Activated gamma-delta T cell treated with Interleukin-2 at 50 U/mL for 16 hours (primary cell): ENCODE measurements around the gene ABCA4.

Source experiments
- DNase-seq: peaks from one replicate; pipeline ENCODE4 v3.0.0-alpha.2; 2020

ABCA4 gene

DNA sequence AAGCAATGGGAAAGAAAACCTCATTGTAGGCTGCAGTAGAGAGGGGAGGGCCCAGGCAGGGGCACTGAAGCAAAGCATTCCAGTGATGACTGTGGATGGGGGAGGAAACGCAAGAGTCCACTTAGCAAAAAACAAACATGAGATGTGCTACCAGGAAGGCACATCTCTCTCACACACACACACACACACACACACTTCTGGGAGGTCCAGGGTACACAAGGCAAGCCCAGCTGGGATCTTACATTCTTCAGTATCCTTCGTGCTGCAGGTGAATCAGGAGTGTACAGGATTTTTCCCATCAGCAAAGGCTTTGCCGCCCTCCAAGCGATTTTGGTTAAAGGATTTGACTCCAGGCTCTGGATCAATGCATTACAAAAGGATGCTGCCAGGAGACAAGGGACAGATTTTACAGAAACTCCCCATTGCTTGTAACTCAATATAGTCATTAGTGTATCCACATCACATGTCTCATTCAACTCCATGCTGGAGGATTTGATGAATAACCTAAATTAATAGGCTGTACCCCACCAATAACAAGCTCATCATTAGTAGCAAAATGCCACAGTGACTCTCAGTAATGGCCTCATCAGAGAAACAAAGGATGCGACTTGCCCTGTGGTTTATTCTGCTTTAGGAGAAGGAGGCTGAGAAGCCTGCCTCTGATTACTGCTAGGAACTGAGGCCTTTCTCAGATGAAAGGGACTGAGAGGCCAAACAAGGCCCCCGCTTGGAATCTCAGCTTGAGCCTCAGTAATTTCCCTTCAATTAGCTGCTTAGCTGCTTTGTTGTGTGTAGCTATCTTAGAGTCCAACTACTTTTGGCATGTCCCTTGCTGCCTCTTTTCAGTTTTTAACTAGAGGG, 41.6 kb downstream of the ABCA4 start:
- no peak for DNase-seq

DNA sequence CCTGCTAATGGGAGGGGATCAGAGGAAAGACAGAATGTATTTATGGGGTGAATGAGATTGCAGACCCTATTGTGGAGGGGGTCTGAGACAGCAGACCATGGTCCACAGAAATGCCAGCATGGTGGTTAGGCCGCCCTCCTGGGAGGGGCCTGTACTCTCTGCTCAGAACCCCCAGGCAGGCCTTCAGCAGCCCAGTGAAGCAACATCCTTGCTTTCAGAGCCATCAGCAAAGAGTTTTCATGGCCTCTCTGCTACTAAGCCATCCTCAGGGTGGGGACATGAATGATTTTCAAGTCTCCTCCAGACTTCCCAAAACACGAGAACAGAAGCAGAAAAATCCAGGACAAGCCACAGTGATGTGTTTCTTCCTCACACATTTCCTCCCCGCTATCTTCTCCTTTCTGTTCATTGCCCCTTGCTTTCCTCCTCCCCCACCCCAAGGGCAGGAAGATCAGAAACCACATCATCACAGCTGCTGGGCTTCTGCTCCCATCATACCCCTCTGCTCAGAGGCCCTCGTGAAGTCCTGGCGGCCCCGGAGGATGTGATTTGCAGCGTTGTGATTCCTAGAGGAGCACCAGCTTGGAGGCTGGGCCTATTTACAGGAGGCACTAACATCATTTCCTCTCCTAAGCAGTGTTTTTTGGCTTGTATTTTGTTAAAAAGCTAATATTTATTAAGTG, 48.0 kb downstream of the ABCA4 start:
- no peak for DNase-seq

GRCh38 chr1:94071976-94072375, 49.0 kb downstream of the ABCA4 start:
- DNase-seq = no peak

DNA sequence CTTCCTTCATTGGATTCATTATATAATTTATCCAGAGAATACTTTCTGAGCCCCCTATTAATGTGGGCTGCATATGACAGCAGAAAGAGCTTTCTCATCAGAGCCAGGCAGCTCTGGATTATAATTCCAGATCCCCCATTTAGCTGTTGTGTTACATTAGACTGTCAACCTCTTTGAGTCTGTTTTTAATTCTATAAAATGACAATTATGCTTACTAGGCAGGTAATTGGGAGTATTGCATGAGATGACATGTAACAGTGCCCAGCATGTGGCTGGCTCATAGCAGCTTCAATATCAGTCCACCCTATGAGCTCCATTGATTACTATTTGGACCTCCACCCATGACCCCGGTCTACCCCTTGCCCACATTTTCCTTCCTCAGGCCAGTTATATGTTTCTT, 49.6 kb downstream of the ABCA4 start:
- DNase-seq = no peak

DNA sequence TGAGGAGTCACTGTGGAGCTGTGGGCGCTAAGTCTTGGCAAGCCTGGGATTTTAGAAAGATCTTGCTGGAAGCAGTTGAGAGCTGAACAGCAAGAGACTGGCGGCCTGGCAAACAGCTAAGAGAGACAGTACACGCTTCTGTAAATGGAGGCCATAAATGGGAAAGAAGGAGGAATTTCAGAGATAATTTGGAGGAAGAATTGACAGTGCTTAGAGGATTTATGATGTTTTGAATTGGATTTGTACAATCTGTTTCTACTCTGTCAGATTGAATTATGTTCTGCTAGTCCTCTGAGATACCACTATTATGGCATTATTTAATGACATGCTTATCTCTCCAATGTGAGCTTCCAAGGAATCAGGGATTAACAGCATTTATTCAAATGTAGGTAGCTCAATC, 50.1 kb downstream of the ABCA4 start:
- no peak for DNase-seq

DNA sequence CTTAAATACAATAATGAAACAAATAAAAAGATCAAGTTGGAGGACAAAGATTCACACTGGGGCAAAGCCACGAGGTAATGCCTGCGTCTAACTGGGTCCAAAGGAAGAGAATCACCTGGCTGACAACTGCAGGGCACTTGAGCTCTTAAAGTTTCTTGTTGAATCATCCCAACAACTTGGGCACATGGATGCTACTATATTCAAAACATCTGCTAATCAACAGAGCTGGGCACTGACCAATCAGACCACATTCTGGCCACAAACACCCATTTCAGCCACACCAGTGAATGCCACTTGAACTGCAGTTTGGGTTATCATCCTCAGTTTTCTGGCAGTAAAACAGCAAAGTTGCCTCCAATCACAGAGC, 51.0 kb downstream of the ABCA4 start:
- no peak for DNase-seq

DNA sequence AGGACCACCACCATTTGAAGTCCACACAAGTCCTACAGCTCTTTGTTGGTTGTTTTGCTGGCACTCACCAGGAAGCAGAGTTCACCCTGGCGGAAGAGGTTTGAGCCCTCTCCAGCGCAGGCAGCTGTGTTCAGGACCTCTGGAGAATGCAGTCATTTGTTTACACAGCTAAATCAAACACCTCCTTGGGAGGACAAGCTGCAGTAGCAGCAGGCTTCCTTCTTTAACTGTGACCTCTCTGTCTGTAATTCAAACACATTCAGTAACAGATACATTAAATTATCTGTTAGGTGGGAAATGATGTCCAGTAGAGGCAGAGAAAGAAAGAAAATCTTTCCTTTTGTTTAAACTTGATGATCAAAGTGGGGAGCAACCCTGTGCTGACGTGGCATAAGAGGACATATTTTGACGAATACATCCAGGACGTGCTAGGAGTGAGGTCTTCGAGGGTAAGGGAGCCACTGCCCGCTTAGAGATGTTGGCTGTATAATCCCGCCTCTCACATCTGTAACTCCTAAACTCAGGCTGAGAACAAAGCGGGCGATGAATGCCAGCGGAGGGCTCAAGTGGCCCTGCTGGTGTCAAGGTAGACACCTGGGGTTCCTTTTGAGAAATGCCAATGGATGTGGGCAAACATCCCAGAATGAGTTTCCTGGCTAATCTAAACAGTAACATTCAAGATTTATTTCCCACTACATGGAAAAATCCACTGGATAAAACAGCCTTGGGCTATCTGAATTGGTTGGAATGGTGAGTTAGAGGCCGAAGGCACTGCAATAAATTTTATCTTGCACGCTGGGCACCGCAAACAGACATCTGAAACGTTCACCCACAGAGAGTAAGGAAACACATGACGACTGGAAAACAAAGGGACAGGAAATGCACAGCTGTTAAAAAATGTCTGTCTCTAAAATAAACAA, 51.7 kb downstream of the ABCA4 start:
- DNase-seq = no peak

DNA sequence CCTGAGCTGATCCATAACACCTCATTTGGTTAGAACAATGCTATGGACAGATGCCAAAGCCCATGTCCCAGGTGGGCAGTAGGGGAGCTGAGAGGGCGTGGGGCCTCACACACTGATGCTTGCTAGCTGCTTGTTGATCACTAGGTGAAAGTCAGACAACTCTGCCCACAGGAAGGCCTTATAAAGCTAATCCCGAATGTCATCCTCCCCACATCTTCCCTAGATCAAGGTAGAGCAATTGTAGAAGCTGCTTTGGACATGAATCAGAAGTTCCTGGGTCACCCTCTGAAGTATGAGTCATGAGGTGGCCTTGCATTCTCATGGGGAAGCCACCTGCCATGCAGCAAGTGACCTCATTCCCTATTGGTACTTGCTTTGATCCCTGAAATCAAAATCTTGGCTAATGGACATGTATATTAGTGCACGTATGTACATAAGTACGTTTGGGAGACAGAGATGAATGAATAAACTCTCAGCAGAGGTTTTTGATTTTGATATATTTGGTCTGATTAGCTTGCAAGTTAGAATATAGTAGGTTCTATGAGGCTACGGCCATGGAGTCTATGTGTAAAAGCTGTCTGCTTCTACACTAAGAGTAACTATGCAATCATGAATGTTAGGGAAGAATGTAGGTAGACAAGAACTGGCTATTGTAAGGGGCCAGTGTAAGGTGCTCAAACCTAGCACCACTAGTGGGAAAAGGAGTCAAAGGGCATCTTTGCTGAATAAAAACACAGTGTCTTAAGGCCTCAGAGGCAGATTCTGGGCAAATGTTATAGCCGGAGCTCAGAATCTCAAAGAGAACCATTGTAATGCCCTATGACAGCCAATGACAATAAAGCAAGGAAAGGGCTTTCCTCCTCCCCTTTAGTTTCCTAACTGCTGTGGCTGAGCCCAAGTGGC, 52.6 kb downstream of the ABCA4 start:
- no peak for DNase-seq

DNA sequence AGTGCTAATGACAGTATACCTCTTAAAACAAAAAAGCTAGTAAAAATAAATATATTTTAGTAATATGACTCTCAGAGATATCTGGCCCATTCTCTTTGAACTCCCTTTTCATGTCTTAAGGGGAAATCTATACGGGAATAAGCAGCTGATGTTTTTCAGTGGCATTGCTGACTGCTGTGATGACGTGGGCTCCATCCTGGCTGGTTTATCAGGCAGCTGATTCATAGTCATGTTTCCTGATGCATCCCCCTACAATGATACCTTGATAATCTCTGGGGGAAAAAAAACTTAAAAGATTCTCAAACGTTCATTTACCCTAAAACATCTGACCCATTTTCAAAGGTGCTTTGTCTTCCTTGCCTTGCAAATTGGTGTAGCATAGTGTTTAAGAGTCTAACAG, 53.8 kb downstream of the ABCA4 start:
- DNase-seq = no peak

DNA sequence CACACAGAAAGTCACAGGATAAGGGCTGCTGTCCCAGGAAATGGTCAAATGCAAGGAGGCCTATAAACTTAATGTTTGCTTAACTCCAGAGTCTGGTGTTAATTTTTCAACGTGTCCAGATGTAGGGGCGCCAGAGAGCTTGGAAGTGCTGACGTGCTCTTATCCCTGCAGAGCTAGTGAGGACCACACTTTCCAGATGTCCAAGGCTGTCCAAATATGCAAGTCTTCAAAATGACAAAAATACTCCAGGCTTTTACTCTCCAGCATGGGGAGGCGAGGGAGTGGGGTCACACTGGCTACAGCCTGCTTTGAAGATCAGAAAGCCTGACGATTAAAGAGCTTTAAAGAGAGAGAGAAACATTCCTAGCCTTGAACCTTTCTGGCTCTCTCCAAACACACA, 57.6 kb downstream of the ABCA4 start:
- DNase-seq = no peak

DNA sequence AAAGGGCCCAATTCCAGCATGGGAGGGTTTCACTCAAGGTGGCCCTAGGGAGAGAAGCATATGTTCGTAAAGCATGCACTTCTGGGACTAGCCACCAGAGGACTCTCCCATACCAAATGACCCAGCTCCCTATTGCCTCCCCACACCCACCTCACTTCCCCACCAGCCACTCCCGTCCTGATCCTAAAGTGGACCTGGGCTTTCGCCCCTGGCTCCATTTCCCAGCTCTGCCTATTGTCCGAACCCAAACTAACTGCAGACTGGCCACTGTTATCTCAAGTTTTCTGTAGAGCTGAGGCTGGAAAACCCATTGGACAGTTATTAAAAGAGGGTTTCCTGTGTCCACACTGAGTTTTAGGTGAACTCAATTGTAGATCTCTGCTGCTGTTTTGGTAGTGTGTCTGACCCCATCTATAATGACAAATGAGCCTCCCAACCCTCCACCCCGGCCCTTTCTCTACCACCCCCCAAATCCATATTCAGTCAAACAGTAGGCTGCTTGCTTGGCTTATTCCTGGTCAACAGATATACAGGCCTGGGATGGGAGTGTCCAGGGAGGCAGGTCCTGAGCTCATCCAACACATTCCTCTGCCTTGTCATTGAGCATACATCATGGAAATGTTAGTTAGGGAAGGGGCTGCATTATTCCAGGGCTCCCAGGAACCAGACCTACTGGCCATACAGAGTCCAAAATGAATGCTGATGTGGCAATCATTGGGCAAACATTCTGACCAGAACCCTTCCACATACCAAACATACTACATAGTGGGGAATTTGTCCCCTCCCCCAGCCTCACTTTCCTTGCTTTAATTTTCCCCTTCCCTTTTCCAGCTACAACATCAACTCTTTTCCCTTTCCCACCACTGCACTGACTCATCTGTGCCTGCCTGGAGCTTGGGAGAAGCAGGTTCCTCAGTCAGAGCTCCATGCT, 59.2 kb downstream of the ABCA4 start:
- DNase-seq = peak; percentile 24

GRCh38 chr1:94060720-94061119, 60.2 kb downstream of the ABCA4 start:
- DNase-seq = no peak

DNA sequence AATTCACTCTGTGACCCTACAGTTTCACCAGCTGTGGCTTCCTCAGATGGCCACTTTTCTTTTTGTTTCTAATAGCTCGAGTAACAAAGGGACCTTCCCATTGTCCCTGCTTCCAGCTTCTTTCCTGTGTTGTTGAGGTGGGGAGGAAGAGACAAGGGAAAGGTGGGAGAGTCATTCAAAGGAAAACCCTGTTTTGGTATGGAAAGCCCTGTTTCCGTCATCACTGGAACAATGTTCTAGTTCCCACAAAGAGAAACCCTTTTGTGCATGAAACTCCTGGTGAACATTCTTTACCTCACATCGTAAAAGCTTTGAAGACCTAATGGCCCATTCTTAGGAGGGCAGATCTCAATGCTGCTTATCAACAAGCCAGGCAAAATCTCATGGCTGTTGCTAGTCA, 62.2 kb downstream of the ABCA4 start:
- no peak for DNase-seq

DNA sequence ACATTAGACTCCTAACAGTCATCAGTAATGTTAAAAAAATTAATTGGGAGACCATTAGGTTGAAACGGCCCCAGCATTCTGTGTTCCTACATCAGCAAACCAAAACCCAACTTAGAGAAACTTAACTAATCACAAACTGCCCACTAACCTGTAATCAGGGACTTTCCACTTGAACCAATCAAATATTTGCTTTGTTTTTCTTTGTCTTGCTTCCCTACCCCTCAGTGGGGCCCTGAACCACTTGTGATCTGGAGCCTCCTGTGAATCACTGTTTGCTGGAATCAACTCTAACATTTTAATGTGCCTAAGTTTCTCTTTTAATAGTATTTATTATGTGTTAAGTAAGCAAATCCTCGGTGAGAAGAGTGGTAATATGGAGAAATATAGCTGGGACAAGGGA, 64.0 kb downstream of the ABCA4 start:
- no peak for DNase-seq

- no peak for DNase-seq
Measured at GRCh38 chr1:94056171-94056570, 64.8 kb downstream of the ABCA4 start.

DNA sequence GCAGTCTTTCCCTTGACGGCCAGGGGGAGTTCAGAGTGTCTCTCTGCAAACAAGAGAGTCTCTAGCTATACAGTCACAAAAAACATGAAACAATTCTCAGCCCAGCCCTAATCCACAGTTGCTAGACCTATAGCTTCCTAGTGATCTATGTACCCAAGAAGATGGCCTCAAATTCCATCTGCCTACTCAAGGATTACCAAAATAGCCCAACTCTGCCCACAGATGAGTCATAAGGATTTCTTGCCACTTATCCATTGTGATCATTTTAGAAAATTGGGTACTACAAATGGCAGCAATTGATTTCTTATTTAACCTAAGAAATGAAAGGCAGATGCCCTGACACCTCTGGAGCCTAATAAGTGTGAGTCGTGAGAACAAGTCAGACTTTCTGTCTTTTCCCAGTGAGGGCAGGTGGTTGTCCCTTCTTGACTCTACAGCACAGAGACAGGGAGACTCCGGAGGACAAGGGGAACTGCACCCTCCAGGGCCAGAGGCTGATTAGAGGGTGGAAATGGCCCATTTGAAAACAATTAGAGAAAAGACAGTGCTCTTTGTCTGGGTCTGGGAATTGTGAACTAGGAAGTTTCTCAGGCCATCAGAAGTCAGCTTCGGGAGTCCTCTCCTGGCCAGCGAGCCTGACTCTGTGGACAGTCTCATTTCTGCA, 65.4 kb downstream of the ABCA4 start:
- no peak for DNase-seq

DNA sequence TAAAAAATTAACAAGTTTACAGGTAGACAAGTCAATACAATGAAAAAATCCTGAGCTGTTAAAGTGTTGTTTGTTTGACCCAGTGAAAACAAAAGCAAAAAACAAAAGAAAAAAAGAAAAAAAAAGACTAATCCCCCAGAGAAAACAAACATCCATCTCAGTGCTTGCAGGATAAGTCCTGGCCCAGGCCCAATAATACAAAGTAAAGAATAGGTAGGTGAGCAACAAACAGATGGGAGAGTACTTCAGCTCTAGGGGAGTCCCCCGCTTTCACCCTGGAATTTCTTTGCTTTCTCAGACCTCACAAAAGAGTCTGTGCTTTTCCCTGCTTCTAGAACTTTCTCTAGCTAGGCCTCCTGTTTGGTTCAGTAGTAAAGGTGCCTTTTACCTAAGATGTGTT, 70.3 kb downstream of the ABCA4 start:
- no peak for DNase-seq

GRCh38 chr1:94050254-94050653, 70.7 kb downstream of the ABCA4 start:
- no peak for DNase-seq

DNA sequence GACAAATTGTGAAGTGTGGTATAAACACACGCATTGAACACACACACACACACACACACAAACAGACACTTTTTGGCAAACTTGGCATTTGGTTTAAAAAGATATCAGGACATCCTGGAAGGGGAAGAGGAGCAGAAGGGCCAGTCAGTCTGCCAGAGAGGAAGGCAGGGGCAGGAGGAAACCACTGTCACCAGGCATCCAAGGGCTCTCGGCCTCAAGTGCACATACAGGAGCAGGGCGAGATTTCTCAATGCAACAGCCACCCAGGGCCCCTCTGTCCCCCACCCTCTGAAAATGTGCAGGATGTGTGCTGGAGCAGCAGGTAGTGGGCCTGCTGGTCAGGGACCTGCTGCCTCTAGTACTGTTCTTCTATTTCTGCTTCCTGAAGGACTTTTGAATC, 71.2 kb downstream of the ABCA4 start:
- DNase-seq = no peak

DNA sequence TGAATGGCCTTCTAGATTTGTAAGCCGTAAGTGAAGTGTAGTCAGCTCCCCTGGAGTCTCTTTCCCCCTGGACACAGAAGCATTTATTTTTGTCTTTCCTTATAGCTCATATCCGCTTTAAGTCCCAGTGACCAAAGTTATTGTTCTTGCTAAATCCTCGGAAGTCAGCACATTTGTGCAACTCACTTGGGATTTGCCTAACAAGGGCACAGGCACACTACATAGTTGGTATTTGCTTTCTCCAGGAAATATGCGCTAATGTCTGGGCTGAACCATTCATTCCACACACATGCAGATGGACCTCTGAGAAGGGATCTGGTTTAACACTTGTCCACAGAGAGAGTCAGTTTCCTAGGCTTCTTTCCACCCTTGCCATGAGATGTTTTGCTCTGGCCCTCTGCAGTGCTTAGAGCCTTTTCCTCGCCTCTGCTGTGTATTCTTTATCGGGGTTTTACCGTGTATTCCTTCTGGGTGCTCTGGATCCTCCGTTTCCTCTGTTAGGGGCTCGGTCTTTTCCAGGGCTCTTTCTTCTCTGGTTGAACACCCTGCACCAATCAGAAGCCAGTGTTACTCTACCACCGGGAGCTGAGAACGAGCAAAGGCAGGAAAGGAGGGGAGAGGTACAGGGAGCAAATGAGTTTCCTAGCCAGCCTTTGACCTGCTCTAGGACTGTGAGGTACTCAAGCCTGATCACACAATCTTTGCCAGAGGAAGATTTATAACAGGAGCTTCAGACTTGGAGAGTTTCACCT, 72.4 kb downstream of the ABCA4 start:
- DNase-seq = no peak
